Hematopoietic multipotent progenitor cell treated with erythropoietin and hydrocortisone succinate and interleukin-3 and kit ligand, for 15 days (in vitro differentiated cells): ENCODE data around the gene NCS1.

Experiments used
- DNase-seq: peaks from one replicate; pipeline ENCODE4 v3.0.0-alpha.2; 2015; ENCODE audit warnings: low spot score

NCS1 gene

DNA sequence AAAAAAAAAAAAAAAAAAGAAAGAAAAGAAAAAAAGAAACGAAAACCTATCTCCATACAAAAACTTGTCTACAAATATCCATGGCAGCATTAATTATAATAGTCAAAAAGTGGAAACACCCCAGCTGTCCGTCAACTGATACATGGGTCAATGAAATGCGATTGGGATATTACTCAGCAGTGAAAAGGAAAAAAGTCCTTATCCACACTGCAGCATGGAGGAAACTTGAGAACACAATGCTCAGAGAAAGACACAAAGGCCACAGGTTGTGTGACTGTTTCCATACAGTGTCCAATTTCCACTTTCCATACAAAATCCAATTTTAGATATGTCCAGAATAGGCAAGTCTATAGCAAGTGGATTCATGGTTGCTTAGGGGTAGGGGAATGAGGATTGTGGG lies 24.3 kb upstream of the NCS1 start:
- DNase-seq: no peak

DNA sequence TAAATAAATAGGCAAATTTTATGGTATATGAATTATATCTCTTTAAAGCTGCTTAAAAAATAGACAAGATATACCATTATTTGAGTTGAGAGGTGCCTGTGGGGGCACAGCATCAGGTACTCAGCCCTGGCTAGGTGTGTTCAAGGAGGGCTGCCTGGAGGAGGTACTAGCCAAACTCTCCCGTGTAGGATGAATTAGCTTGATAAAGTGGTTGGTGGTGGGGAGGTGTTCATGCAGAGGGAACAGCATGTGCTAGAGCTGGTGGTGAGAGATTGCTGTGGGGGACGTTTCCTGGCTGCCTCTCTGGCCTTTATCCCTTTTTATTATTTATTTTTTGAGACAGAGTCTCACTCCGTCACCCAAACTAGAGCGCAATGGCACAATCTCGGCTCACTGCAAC lies 23.2 kb upstream of the NCS1 start:
- DNase-seq: no peak

DNA sequence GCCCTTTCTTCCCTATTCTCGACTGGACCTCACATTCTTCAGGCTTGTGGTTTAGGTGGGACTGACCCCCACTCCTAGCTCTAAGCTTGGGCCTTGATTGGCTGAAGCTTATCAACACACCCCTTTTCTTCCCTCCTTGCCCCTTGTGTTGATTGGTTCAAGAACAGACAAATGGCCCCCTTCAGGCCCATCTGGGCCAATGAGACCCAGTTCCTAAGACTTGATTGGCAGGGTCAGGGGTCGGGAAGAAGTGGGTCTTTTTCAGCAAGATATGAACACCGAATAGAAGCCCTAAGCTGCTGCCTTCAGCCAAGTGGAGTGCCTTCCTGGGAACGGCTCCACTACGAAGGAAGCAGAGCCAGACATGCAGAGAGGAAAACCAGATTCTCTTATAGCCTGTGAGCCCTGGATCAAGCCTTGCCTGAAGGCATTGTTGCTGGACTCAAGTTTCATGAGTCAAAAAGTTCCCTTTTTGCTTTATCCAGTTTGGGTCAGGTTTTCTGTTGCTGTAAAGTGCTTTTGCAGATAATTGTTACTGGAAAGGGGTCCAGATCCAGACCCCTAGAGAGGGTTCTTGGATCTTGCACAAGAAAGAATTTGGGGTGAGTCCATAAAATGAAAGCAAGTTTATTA lies 22.4 kb upstream of the NCS1 start:
- no peak for DNase-seq

DNA sequence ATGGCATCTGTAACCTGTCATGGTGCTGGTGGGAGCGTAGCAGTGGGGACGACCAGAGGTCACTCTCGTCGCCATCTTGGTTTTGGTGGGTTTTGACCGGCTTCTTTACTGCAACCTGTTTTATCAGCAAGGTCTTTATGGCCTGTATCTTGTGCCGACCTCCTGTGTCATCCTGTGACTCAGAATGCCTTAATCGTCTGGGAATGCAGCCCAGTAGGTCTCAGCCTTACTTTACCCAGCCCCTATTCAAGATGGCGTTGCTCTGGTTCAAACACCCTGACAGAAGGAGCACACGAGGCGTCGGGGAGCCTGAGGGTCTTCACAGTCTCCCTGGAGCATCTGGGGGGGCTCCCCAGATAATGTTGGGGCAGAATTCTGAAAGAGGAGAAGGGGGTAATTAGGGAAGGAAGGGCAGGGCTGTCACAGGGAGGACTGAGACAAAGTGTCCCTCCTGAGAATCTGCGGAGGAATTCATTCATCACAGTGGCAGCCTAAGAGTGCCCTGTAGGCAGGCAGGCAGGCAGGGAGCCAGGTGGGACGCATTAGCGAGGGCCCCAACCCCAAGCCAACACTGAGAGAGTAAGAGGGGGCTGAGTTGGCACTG lies 21.3 kb upstream of the NCS1 start:
- DNase-seq: no peak

DNA sequence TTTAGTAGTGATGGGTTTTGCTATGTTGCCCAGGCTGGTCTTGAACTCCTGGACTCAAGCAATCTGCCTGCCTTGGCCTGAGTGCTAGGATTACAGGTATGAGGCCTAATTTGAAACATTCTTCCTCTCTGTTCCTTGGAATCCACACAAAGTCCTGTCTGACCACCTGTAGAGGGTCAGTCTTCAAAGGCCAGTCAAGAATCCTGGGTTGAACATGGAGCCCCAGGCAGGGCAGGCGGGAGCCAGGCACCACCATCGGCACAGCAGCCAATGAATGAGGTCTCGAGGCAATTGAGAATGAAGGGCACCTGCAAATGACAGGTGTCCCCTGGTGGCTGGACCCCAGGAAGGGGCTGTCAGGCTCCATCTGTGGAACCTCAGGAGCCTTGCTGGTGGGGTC lies 17.4 kb upstream of the NCS1 start:
- DNase-seq: no peak

DNA sequence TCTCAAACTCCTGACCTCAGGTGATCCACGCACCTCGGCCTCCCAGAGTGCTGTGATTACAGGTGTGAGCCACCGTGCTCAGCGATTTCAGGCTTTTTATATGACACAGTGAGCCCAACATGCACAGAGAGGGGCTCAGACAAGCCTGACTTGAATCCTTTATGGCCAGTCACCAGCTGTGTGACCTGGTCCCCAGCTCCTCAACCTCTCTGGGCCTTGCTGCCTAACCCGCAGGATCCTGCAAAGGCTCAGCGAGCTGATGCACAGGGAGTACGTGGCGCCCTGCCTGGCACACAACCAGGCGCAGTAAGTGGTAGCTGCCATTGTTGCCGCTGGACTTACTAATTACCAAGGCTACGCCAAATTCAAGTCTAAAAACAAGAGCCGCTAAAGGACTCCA lies 16.6 kb upstream of the NCS1 start:
- DNase-seq: no peak

DNA sequence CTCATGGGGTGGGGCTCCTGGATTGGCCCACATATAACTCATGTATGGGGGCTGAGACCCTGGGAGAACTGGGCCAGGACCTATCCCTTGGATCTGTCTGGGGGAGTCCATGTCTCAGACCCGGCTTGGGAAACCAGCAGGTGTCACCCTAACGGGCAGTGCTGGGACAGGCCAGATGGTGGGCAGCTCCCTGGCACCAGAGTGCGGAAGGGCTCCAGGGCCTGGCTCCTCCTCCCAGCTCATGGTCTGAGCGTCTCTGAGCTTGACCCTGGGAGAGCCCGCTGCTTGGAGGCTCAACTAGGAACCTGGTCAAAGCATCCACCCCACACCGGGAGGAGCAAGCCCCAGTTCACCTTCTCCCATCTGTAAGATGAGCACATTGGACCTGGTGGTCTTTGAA lies 15.5 kb upstream of the NCS1 start:
- DNase-seq: no peak

DNA sequence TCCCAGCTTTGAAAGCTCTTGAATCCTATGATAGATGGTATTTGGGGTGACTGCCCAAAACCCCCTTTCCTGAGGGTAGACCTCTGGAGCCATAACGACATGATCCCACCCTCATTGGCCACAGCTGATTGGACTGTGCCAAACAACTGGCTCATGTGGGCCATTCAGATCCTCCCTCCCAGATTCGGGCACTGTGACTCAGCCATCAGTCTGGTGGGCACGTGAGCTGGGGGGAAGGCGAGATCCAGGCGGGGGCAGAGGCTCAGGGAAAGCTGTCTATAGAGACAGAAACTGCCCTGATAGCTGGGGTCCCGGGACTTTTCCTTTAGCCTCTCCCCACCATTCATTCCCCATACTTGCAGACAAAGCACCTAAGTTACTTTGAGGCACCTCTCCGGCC lies 15.1 kb upstream of the NCS1 start:
- no peak for DNase-seq

DNA sequence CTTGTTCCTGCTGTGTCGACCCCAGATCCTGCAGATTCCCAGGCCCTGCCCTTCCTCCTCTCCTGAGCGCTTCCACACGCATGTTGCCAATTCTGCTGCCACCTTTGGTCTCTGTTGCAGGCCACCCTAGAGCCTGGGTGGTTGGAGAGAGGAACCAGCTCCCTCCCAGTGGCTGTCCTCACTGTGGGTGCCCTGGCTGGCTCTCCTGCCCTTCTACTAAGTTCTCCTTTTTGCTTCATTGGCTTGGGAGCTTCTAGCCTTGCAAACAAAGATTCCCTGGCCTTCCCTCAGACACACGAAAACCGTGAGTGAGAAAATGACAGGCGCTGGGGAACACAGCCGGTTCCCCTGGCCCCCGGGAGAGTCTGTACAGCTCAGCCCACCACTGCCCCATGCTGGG lies 14.2 kb upstream of the NCS1 start:
- no peak for DNase-seq

DNA sequence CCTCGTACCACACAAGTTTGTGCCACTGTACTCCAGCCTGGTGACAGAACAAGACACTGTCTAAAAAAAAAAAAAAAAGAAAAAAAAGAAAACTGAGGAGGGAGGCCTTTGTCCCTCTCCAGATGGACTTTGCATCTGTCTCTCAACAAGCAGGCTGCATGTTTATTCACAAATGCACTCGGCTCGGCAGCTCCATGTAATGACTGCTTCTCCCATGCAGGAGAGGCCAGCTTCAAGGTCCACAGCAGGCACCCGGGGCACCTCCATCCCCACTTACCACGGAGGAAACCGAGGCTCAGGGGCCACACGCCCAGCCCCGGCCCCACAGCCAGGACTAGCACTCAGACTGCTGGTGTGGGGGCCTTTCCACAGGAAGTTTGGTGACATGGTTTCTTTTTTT lies 13.1 kb upstream of the NCS1 start:
- DNase-seq: no peak

DNA sequence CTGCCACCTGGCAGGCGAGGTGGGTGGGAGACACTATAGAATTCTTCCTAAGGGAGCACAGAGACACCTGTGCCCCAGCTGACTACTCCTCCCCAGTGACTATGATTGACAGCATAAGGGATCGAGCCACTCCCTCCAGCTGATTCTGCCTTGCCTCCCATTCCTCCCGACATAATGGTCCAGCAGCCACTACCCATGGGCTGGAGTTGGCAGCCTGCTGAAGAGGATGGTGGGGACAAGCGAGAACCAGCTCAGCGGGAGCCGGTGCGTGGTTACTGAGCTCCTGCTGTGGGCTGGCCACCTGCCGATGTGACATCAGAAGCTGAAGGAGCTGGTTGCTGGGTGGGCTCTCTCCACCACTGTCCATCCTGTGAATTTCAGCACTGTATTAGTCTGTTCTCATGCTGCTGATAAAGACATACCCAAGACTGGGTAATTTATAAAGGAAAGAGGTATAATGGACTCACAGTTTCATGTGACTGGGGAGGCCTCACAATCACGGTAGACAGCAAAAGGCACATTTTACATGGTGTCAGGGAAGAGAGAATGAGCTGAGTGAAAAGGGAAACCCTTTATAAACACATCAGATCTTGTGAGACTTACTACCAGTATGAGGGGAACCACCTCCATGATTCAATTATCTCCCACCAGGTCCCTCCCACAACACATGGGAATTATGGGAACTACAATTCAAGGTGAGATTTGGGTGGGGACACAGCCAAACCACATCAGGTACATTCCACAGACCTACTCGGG lies 12.1 kb upstream of the NCS1 start:
- DNase-seq: no peak

DNA sequence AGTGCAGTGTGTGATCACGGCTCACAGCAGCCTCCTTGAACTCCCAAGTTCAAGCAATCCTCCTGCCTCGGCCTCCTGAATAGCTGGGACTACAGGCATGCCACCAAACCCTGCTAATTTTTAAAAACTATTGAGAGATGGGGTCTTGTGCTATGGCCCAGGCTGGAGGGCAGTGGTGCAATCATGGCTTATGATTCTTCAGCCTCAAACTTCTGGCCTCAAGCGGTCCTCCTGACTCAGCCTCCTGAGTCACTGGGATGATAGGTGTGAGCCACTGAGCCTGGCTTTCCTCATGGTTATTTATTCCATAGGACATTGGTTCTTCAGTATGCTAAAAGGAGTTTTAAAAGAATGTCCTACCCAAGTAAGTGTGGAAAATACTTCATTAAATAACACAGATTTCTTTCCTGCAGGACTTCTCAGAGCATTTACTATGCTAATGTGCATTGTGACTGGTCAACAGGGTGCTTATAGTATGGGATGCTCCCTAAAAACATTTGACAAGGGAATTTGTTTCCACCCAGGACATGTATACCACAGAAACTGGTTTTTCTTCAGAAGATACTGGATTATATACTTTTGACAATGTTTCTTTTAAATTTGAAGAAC lies 11.2 kb upstream of the NCS1 start:
- DNase-seq: no peak

DNA sequence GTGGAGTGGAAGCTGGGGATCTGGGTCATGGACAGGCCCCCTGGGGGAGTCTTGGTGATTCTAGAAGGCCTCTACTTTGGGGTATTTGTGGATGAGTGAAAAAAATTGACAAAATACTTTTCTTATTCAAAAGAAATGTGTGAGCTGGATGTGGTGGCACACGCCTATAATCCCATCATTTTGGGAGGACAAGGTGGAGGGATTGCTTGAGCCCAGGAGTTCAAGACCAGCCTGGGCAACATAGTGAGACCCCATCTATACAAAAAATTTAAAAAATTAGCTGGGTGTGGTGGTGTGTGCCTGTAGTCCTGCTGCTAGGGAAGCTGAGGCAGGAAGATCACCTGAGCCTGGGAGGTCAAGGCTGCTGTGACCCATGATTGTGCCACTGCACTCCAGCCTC lies 6.6 kb upstream of the NCS1 start:
- DNase-seq: no peak

DNA sequence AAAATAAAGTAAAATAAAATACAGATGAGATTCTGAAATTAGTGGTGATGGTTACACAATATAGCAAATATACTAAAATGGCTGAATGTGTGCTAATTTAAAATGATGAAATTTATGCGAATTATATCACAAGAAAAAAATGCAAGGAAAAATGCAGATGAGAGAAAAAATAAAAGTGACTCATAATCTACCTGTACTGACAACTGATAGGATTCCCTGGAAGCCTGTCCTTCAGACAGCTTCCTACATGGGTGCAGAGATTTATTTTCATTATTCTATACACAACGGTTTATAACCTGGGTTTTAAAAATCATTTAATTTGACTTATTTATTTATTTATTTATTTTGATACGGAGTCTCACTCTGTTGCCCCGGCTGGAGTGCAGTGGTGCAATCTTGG lies 5.8 kb upstream of the NCS1 start:
- no peak for DNase-seq

DNA sequence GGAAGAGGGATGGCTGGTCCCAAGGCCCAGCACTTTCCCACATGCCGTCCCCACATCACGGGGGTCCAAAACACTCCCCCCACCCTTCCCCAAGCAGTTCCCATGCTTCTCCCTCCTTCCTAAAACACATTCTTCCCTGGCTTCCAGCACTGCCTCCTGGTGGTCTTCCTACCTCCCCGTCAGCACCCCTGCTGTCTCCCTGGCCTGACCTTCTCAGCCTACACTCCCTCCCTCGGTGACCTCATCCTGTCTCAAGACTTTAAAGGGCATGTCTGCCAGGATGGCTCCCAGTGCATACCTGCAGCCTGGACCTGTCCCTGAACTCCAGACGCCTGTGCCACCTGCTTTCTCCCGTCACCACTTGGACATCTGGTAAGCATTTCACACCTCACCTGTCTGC lies 4.3 kb upstream of the NCS1 start:
- no peak for DNase-seq

DNA sequence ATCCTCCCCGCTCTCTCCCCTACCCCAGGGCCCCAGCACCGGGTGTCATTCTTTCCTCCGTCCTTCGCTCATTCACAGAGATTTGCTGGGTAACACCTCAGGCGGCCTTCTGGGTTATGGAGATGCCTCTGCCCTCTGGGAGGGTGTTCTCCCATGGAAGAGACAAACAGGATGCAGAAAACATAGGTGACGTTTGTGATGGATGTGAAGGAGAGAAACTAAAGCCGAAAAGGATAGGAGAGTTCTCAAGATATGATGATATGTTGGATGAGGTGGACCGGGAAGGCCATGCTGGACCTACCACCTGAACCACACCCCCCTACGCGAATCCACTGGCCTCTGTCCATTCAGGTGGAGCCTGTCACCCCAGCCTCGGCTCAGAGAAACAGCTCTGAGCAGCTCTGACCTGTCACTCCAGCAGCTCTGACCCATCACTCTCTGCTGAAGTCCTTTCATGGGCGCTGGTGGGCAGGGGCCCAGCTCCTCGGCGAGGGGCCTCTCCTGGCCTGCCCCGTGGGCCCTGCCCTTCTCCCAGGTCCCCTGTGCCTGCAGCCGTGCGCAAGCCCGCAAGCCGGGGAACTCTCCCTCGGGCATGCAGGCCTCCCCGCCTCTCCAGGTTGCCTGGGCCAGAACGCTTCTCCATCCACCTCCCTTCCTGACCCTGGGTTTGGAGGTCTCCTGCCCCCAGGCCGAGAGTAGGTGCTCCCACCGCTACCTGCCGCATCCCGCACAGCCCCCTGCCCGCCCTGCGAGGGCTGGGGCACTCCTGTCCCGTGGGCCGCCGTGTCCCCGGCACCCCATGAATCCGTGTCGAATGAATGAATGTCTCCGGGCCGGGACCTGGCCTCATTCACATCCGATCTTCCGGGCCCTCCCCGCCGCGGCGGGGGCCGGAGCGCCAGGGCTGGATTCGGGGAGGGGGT lies 717 bp upstream of the NCS1 start:
- no peak for DNase-seq

DNA sequence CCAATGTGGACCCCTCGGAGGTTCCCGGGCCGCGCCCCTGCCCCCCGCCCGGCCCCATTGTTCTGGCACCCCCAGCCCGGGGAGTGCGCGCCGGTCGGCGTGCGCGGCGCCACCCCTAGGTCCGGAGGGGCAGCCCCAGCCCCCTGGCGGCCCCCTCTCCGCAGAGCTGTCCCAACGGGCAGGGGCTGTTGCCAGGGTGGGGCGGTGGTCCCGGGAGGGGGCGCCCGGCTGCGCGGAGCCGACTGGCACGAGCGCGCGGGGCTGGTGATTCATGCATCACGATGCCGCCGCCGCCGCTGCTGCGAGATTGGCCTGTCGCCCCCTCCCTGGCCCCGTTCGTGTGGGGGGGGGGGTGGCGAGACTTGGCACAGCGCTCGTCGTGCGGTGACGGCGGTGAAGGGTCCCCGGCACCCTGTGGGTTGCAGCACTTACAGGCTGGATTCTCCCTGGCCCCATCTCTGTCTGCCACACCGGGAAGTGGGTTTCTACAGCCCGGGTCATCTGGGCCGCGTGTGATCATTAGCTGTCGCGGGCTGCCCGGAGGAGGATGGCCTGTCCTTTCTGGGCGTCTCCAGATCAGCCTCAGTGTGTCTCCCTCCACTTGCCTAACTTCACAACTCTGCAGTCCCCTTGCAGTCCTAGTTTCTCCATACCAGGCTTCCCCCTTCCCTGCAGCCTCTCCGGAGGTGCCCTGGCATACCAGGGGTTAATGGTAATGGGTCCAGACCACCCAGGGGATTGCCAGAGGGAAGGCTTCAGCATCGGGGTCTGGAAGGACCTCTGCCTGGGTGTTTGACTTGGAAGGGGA lies 858 bp downstream of the NCS1 start:
- DNase-seq: peak; percentile 31

DNA sequence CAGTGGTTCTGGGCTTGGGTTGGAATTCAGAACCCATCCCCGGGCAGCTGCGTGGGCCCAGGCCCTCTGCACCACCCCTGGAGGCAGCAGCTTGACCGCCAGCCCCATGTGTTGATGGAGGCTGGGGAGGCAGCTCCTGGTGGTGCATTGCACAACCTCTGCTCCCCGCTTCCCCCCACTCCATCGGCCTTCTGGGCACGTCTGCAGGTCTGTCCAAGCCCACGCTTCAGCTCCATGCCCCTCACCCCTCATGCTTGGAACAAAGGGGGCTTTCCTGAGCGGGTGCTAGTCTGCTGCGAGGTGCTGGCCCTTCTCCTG lies 1.4 kb downstream of the NCS1 start:
- DNase-seq: no peak

DNA sequence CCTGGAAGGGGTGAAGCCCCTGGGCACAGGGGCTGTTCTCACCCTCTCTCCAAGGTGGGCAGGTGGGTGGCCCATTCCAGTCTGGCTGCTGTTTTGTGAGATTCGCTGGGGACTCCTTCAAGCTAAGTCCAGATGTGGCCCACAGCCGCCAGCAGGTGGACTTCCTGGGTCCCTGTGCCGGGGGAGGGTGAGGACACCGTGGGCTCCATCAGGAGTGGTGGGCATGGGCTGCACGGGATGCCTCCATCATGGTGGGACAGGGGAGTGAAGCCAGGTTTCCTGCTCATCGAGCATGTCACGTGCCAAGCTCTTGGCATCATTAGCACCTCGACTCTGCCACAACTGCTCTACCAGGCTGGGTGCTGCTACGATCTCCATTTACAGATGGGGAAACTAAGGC lies 1.8 kb downstream of the NCS1 start:
- DNase-seq: no peak

DNA sequence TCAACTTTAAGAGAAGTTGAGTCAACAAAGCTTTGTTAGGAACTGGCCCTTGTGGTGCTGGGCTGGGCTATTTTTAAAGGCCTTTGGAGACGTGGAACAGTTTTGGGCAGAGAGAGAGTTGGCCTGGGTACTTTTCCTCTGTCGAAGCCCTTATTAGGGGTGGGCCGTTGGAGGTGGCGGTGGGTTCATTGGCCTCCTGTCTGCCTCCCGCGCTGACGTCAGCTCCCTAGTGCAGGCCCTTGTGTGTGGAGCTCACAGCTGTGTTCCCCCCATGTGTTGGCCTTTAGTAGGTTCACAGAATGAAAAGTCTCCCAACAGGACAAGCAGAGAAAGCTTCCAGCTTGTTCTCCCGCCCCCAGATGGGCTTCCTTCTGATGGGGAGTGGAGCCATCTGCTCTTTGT lies 2.7 kb downstream of the NCS1 start:
- DNase-seq: no peak

DNA sequence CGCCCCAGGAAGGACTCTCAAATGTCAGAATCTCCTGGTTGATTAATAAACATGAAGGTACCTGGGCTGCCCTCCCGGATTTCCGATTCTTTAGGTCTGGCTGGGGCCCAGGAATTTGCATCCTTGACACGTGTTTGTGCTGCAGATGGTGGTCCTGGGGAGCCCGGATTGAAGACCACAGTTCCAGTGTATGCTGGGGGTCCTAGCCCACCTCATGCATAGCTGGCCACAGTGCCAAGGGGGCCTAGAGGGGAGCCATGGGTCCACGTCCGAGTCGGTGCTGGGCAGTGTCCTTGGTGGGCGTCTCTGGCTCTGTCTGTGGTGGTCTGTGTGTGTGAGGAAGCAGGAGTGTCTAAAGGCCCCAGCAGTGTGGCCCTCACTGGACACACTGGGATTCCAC lies 3.2 kb downstream of the NCS1 start:
- DNase-seq: no peak

DNA sequence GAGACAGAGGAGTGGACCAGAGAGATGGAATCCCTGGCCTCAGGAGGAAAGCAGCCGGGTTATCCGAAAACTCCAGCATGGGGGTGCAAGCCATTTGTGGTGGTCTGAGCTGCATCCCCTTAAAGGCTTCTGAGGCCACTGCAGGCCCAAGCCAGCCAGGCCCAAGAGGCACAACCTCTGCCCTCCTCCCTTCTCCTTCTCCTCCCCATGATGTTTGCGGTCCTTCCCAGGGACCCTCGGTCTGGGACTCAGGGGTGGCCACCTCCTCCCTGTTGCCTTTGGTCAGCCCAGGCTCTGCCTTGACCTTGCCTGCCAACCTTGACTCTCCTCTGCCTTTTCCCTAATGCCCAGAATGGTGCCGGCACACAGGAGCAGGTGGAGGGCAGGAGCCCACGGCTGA lies 4.6 kb downstream of the NCS1 start:
- no peak for DNase-seq
